K562 (cell line): ENCODE measurements around the gene GGA3. TPM values are rescaled to one million over a fixed set of nuclear protein-coding genes. Genes with fewer than 3 reads are reported as not detected.

Experiments used
- BMI1 ChIP-seq: fragments of 150-350 bp; IDR thresholded peaks from 2 replicates; pipeline ENCODE4 v1.6.1; 2014; ENCODE audit warnings: low read length
- CREB1 ChIP-seq, 2 experiments: sonication (generic) in 1 of 2; formaldehyde crosslinking in 1 of 2; IDR thresholded peaks; 2 replicates each; pipeline versions ENCODE4 v1.6.1 to v1.8.0; 2012 to 2022; ENCODE audit warnings: inconsistent platforms in 1 of 2, mild to moderate bottlenecking in 1 of 2, missing genetic modification reagents in 1 of 2, moderate library complexity in 1 of 2
- ESRRA ChIP-seq: fragments of 450-650 bp; IDR thresholded peaks from 2 replicates; pipeline ENCODE4 v1.6.1; 2014; ENCODE audit warnings: low read depth, mild to moderate bottlenecking, moderate library complexity, borderline replicate concordance
- HCFC1 ChIP-seq: IDR thresholded peaks from 2 replicates; pipeline ENCODE4 v1.6.1; 2012; ENCODE audit warnings: low read depth, low read length, improper control_type of control experiment
- KLF10 ChIP-seq: fragments of 250-450 bp; sonication (Bioruptor Pico); IDR thresholded peaks from 2 replicates; pipeline ENCODE4 v1.6.1; 2021; ENCODE audit warnings: matching md5 sums
- MTA1 ChIP-seq: fragments of 450-650 bp; IDR thresholded peaks from 2 replicates; pipeline ENCODE4 v1.6.1; 2017; ENCODE audit warnings: borderline replicate concordance
- NELFE ChIP-seq: IDR thresholded peaks from 2 replicates; pipeline ENCODE4 v1.6.1; 2011; ENCODE audit warnings: mild to moderate bottlenecking; ENCODE audit not compliant: insufficient read depth, insufficient read length
- NRF1 ChIP-seq, 2 experiments: fragments of 450-650 bp; IDR thresholded peaks in 1 of 2; conservative IDR thresholded peaks in 1 of 2; 2 replicates each; pipeline ENCODE4 v1.6.1; 2014; ENCODE audit warnings: mild to moderate bottlenecking in 2 of 2
- NUFIP1 ChIP-seq: fragments of 450-650 bp; IDR thresholded peaks from 2 replicates; pipeline ENCODE4 v1.6.1; 2018; ENCODE audit not compliant: partially characterized antibody
- OTX1 ChIP-seq: fragments of 450-650 bp; formaldehyde crosslinking; IDR thresholded peaks from 2 replicates; pipeline ENCODE4 v1.4.0; 2022; ENCODE audit warnings: mild to moderate bottlenecking
- SMAD4 ChIP-seq: fragments of 250-450 bp; sonication (Bioruptor Pico); conservative IDR thresholded peaks from 2 replicates; pipeline ENCODE4 v1.8.0; 2021; ENCODE audit warnings: inconsistent platforms, mild to moderate bottlenecking, moderate library complexity
- ZNF507 ChIP-seq: conservative IDR thresholded peaks from 2 replicates; pipeline ENCODE4 v1.6.1; 2017; ENCODE audit warnings: missing genetic modification characterization, missing compliant biosample characterization
- ZNF561 ChIP-seq: fragments of 450-650 bp; formaldehyde crosslinking; conservative IDR thresholded peaks from 2 replicates; pipeline ENCODE4 v1.4.0; 2020; ENCODE audit warnings: mild to moderate bottlenecking, moderate library complexity
- ZNF695 ChIP-seq: fragments of 450-650 bp; formaldehyde crosslinking; IDR thresholded peaks from 2 replicates; pipeline ENCODE4 v1.4.0; 2020; ENCODE audit warnings: mild to moderate bottlenecking, moderate library complexity
- polyA plus RNA-seq, 8 experiments: library from polyadenylated mRNA; depleted of rRNA in 4 of 8; stranded (reverse) in 5 of 8; unstranded in 3 of 8; fragments of >200 nt; fragmentation: Nextera tagmentation in 2 of 8; fragmentation: Illumina TruSeq in 1 of 8; extraction: Ambion mirVana in 2 of 8; extraction: Trizol in 1 of 8; gene quantifications; 2 replicates each; pipeline versions ENCODE4 v1.2.1 to v1.2.3, GENCODE V29; 2011 to 2014; ENCODE audit warnings: inconsistent platforms in 1 of 8, missing spikeins in 1 of 8
- total RNA-seq, 7 experiments: library from RNA; depleted of rRNA in 6 of 7; stranded (reverse); fragments of >200 nt in 6 of 7; fragmentation: Illumina TruSeq in 2 of 7; extraction: Trizol in 2 of 7; gene quantifications; 2 replicates each; pipeline versions ENCODE4 v1.2.1 to v1.2.3, GENCODE V29; 2011 to 2021; ENCODE audit warnings: low replicate concordance in 1 of 7
- TF ChIP-seq, protein P1 (sequence below): fragments of 450-650 bp; IDR thresholded peaks from 2 replicates; pipeline ENCODE4 v1.6.1; 2016; ENCODE audit warnings: low read depth, mild to moderate bottlenecking, moderate library complexity
- TF ChIP-seq, protein P2 (sequence below): sonication (generic); formaldehyde crosslinking; IDR thresholded peaks from 2 replicates; pipeline ENCODE4 v1.8.1; 2023; ENCODE audit warnings: mild to moderate bottlenecking, missing genetic modification reagents, moderate library complexity
- TF ChIP-seq, protein P3 (sequence below): IDR thresholded peaks from 2 replicates; pipeline ENCODE4 v1.6.1; 2016; ENCODE audit warnings: missing genetic modification characterization, missing compliant biosample characterization
- TF ChIP-seq, protein P4 (sequence below): fragments of 450-650 bp; IDR thresholded peaks from 2 replicates; pipeline ENCODE4 v1.6.1; 2017; ENCODE audit warnings: antibody characterized with exemption, mild to moderate bottlenecking
- TF ChIP-seq, protein P5 (sequence below): sonication (generic); formaldehyde crosslinking; IDR thresholded peaks from 2 replicates; pipeline ENCODE4 v1.8.0; 2022; ENCODE audit warnings: missing genetic modification reagents, mild to moderate bottlenecking, moderate library complexity, borderline replicate concordance

GGA3 gene
- total and polyA plus RNA-seq, 9 of the 15 experiments (the other 6 are each of a cell fraction or from before 2014, with no cell fraction given), result 5.7 to 64.9 (median 25.4) TPM

DNA sequence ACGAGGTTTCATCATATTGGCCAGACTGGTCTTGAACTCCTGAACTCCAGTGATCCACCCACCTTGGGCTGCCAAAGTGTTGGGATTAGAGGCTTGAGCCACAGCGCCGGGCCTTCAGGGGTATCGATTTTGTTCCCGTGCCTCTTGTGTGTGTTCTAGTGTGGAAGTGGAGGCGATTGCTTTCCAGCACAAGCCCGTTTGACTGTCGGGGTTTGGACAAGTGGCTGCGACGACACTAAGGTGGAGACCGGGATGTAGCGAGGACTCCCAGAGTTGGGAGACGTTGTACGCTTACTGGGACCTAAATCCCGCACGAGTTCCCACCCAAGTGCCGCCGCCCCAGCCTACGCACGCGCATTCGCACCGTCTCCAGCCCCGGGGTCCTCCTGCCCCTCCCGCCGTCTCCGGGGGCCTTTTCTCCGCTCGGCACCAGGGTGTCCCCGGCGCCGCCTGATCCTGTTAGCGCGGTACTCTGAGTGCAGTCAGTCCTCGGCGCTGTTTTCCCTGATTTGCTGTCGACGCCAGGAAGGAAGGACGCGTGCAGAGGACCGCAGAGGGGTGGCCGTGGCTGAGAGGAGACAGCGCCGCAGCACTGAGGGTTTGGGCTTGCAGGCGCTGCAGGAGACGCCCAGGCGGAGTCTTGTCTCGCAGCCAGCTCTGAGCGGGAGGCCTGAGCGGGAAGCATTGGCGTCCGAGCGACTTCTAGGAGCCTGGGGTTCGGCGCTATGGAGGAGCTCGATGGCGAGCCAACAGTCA, 56.2 kb downstream of the GGA3 start, which contains the start of gene NUP85 (continued):
- no peak for TF ChIP-seq NUFIP1
- peak; percentile 92 for TF ChIP-seq SMAD4 (CRISPR knock-in tag)
- TF ChIP-seq ESRRA, result 0 out of 2 replicates have a peak, but pooled peaks have one; percentile 41
- TF ChIP-seq MTA1, result peak; percentile 94
- peak; percentile 58 for TF ChIP-seq HCFC1
- no peak for TF ChIP-seq ZNF507
- TF ChIP-seq NRF1 (conservative IDR thresholded peaks at IDR 0.05 in 1 of 2, IDR thresholded peaks at IDR 0.05 in 1 of 2), result peak; percentile 95 to 96
- TF ChIP-seq, protein P1, sequence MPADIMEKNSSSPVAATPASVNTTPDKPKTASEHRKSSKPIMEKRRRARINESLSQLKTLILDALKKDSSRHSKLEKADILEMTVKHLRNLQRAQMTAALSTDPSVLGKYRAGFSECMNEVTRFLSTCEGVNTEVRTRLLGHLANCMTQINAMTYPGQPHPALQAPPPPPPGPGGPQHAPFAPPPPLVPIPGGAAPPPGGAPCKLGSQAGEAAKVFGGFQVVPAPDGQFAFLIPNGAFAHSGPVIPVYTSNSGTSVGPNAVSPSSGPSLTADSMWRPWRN, result no peak
- TF ChIP-seq ZNF561, result no peak
- TF ChIP-seq ZNF695 (CRISPR knock-in tag), result no peak
- TF ChIP-seq KLF10, result no peak
- TF ChIP-seq OTX1 (CRISPR knock-in tag), result no peak
- TF ChIP-seq, protein P2, sequence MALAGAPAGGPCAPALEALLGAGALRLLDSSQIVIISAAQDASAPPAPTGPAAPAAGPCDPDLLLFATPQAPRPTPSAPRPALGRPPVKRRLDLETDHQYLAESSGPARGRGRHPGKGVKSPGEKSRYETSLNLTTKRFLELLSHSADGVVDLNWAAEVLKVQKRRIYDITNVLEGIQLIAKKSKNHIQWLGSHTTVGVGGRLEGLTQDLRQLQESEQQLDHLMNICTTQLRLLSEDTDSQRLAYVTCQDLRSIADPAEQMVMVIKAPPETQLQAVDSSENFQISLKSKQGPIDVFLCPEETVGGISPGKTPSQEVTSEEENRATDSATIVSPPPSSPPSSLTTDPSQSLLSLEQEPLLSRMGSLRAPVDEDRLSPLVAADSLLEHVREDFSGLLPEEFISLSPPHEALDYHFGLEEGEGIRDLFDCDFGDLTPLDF, result peak; percentile 87
- TF ChIP-seq, protein P3, sequence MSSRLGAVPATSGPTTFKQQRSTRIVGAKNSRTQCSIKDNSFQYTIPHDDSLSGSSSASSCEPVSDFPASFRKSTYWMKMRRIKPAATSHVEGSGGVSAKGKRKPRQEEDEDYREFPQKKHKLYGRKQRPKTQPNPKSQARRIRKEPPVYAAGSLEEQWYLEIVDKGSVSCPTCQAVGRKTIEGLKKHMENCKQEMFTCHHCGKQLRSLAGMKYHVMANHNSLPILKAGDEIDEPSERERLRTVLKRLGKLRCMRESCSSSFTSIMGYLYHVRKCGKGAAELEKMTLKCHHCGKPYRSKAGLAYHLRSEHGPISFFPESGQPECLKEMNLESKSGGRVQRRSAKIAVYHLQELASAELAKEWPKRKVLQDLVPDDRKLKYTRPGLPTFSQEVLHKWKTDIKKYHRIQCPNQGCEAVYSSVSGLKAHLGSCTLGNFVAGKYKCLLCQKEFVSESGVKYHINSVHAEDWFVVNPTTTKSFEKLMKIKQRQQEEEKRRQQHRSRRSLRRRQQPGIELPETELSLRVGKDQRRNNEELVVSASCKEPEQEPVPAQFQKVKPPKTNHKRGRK (tag), result no peak
- no peak for TF ChIP-seq CREB1 (IDR thresholded peaks at IDR 0.05)
- TF ChIP-seq CREB1 (CRISPR knock-in tag; IDR thresholded peaks at IDR 0.05), result 0 out of 2 replicates have a peak, but pooled peaks have one; percentile 2
- TF ChIP-seq, protein P4, sequence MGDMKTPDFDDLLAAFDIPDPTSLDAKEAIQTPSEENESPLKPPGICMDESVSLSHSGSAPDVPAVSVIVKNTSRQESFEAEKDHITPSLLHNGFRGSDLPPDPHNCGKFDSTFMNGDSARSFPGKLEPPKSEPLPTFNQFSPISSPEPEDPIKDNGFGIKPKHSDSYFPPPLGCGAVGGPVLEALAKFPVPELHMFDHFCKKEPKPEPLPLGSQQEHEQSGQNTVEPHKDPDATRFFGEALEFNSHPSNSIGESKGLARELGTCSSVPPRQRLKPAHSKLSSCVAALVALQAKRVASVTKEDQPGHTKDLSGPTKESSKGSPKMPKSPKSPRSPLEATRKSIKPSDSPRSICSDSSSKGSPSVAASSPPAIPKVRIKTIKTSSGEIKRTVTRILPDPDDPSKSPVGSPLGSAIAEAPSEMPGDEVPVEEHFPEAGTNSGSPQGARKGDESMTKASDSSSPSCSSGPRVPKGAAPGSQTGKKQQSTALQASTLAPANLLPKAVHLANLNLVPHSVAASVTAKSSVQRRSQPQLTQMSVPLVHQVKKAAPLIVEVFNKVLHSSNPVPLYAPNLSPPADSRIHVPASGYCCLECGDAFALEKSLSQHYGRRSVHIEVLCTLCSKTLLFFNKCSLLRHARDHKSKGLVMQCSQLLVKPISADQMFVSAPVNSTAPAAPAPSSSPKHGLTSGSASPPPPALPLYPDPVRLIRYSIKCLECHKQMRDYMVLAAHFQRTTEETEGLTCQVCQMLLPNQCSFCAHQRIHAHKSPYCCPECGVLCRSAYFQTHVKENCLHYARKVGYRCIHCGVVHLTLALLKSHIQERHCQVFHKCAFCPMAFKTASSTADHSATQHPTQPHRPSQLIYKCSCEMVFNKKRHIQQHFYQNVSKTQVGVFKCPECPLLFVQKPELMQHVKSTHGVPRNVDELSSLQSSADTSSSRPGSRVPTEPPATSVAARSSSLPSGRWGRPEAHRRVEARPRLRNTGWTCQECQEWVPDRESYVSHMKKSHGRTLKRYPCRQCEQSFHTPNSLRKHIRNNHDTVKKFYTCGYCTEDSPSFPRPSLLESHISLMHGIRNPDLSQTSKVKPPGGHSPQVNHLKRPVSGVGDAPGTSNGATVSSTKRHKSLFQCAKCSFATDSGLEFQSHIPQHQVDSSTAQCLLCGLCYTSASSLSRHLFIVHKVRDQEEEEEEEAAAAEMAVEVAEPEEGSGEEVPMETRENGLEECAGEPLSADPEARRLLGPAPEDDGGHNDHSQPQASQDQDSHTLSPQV, result peak; percentile 61
- TF ChIP-seq BMI1, result no peak
- TF ChIP-seq NELFE, result no peak
- TF ChIP-seq, protein P5, sequence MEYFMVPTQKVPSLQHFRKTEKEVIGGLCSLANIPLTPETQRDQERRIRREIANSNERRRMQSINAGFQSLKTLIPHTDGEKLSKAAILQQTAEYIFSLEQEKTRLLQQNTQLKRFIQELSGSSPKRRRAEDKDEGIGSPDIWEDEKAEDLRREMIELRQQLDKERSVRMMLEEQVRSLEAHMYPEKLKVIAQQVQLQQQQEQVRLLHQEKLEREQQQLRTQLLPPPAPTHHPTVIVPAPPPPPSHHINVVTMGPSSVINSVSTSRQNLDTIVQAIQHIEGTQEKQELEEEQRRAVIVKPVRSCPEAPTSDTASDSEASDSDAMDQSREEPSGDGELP (CRISPR knock-in tag), result peak; percentile 81; the same call in 1 of the 2 replicates
